T-cell (primary cell): ENCODE data around the gene COL26A1. TPM values are rescaled to one million over a fixed set of nuclear protein-coding genes. Genes with fewer than 3 reads are reported as not detected.

Source experiments
- ATAC-seq, 4 experiments: fragments of 200-7000 bp in 3 of 4; fragments of 150-1000 bp in 1 of 4; cut with Tn5 transposase; replicated peaks in 1 of 4; 1 replicate in 3 of 4; 2 replicates in 1 of 4; pipeline ENCODE4 v1.10.0; 2021; ENCODE audit warnings: moderate library complexity in 3 of 4, mild to moderate bottlenecking in 2 of 4, moderate number of reproducible peaks in 1 of 4
- CTCF ChIA-PET, 2 donors: fragments of 300-600 bp; sonication (Branson Sonifier 250); formaldehyde crosslinking; loops; one replicate each; lab custom pipeline; 2022; ENCODE audit warnings: antibody characterized with exemption in 2 of 2; lab: Charles Lee
- POLR2A ChIA-PET, 2 donors: fragments of 300-600 bp; sonication (Branson Sonifier 250); formaldehyde crosslinking; loops; one replicate each; lab custom pipeline; 2022; ENCODE audit warnings: antibody characterized with exemption in 2 of 2; lab: Charles Lee
- DNase-seq, 35 experiments: peaks; one replicate each; pipeline versions ENCODE4 v3.0.0 to v3.0.0-alpha.2; 2013 to 2023
- H3K27ac ChIP-seq: one replicate; pipeline ENCODE4 v1.5.1; 2013; ENCODE audit warnings: low read length
- H3K27me3 ChIP-seq, 2 experiments: replicated peaks in 1 of 2; 1 replicate in 1 of 2; 2 replicates in 1 of 2; pipeline versions ENCODE4 v1.6.1 to v1.7.0; 2013; ENCODE audit warnings: low read length in 1 of 2, mixed read lengths in 1 of 2; ENCODE audit not compliant: control insufficient read depth in 2 of 2, insufficient read depth in 2 of 2; ENCODE audit errors: extremely low read depth in 1 of 2
- H3K36me3 ChIP-seq, 2 donors: 1 replicate in 1 of 2; 2 replicates in 1 of 2; pipeline versions ENCODE4 v1.6.1 to v1.7.0; 2013; ENCODE audit warnings: low read length in 1 of 2; ENCODE audit not compliant: control insufficient read depth in 2 of 2, insufficient read depth in 1 of 2; ENCODE audit errors: extremely low read depth in 1 of 2
- H3K4me1 ChIP-seq, 2 experiments: 1 replicate in 1 of 2; 2 replicates in 1 of 2; pipeline versions ENCODE4 v1.6.1 to v1.7.0; 2013; ENCODE audit warnings: low read length in 2 of 2, mixed read lengths in 1 of 2; ENCODE audit not compliant: insufficient read depth in 2 of 2, control insufficient read depth in 1 of 2; ENCODE audit errors: extremely low read depth in 1 of 2
- H3K4me3 ChIP-seq, 2 donors: 1 replicate in 1 of 2; 2 replicates in 1 of 2; pipeline versions ENCODE4 v1.5.1 to v1.7.0; 2013; ENCODE audit warnings: mild to moderate bottlenecking in 2 of 2, low read length in 1 of 2, moderate library complexity in 1 of 2; ENCODE audit not compliant: control insufficient read depth in 1 of 2; ENCODE audit errors: extremely low read depth in 1 of 2
- H3K9me3 ChIP-seq: 2 replicates; pipeline ENCODE4 v1.7.0; 2013
- H3K27ac Mint-ChIP-seq, 2 donors: one replicate each; pipeline ENCODE4 v1.8.0; 2020 to 2021; ENCODE audit warnings: mild to moderate bottlenecking in 2 of 2, mixed read lengths in 2 of 2
- H3K27me3 Mint-ChIP-seq, 2 donors: one replicate each; pipeline ENCODE4 v1.8.0; 2021 to 2022; ENCODE audit warnings: mixed read lengths in 2 of 2
- H3K36me3 Mint-ChIP-seq: one replicate; pipeline ENCODE4 v1.8.0; 2021; ENCODE audit warnings: mixed read lengths
- H3K4me1 Mint-ChIP-seq, 3 donors: one replicate each; pipeline ENCODE4 v1.8.0; 2020 to 2022; ENCODE audit warnings: mixed read lengths in 3 of 3, mild to moderate bottlenecking in 1 of 3
- H3K4me3 Mint-ChIP-seq, 3 donors: one replicate each; pipeline ENCODE4 v1.8.0; 2020 to 2022; ENCODE audit warnings: mild to moderate bottlenecking in 3 of 3, mixed read lengths in 3 of 3, moderate library complexity in 3 of 3
- H3K9me3 Mint-ChIP-seq, 3 donors: one replicate each; pipeline ENCODE4 v1.8.0; 2020 to 2022; ENCODE audit warnings: mixed read lengths in 3 of 3
- WGBS: methylation state at CpG from one replicate; pipeline ENCODE4 v1.1.5; 2013; ENCODE audit warnings: missing lambda C conversion rate; ENCODE audit not compliant: insufficient coverage; 5-methylcytosine and 5-hydroxymethylcytosine counted together
- total RNA-seq, 35 experiments: library from RNA in 6 of 35; stranded (reverse) in 6 of 35; fragments of 120-200 nt in 1 of 35; gene quantifications; one replicate each; pipeline versions ENCODE4 v1.2.1 to v1.2.4 and lab custom pipeline; 2013 to 2026

The COL26A1 gene
- total RNA-seq, 5 donors from 2014 or later (not counting 1 experiment from before 2014, with no cell fraction given) = 0.09 TPM; not detected in 4

DNA sequence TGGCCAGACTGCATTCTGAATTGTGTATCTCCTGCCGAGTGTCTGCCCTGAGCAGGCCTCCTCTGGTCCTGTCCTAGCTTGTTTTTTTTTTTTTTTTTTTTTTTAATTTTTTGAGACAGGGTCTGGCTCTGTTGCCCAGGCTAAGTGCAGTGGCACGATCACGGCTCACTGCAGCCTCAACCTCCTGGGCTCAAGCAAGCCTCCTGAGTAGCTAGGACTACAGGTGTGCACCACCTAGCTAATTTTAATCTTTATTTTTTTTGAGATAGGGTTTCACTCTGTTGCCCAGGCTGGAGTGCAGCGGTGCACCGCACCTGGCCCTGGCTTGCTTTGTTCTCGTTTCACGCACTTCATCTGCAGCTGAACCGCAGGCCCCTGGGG is 23.5 kb downstream of the COL26A1 start:
- Mint-ChIP-seq H3K27ac (peak overlapping the region in 1 of 2 donors; percentile 15), H3K9me3 (peaks cover 0 to 4% (median 0%) of the 10 kb centered on the region in 3 donors), H3K4me1 (peaks cover 17 to 24% (median 18%) of the 10 kb centered on the region in 3 donors), H3K36me3 (no peaks in the 10 kb centered on the region), H3K4me3 (no peak overlapping the region), H3K27me3 (peaks cover 0 to 2% of the 10 kb centered on the region in 2 donors)
- H3K27me3 ChIP-seq = peaks cover 0 to 20% of the 10 kb centered on the region in 2 experiments
- 90% methylated on average over 7 of the region's 8 CpGs for WGBS
- ChIA-PET CTCF (interaction anchor here in 1 of 2 donors (0.6 kb wide), 1 partner anchor 816 kb away, joined by 5 read pairs; no protein-coding TSS in a partner anchor), POLR2A (interaction anchor here in 1 of 2 donors (0.6 kb wide), 2 partner anchors 20 to 133 kb away, joined by 3 to 5 read pairs; no protein-coding TSS in a partner anchor)
- peaks cover 6 to 20% of the 10 kb centered on the region in 2 experiments for H3K4me1 ChIP-seq
- no peak overlapping the region for H3K4me3 ChIP-seq
- no peaks in the 10 kb centered on the region for H3K36me3 ChIP-seq
- ATAC-seq (no peak), DNase-seq (no peak)
- H3K27ac ChIP-seq = no peak overlapping the region
- H3K9me3 ChIP-seq = no peaks in the 10 kb centered on the region

DNA sequence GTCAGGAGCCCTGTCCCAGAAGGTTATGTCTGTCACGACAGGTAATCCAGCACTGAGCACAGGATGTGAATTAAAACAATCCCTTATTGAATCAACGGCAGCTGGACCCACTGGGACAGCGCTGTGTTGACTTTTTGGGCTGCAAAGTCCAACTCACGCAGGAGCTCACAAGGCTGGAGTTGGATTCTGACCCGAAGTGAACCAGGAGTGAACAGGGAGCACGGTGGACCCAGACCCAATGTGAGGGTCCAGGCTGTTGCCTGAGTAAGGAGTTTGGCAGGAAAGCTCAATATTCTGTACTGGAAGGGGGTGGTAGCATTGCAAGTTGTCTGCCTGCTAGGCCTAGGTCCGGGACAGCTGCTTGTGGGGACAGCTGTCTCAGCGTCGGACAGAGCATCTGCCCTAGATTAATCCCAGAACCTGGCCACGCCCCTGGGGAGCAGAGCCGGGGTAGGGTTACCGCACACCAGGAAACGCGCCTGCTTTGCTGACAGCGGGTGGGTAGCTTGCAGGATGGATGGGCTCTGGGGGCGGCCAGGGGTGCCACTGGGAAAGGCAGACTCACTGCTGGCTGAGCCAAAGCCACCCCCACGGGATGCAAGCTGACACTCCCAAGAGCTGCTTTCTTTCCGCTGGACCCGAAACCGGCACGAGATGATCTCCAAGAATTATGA is 24.0 kb downstream of the COL26A1 start:
- POLR2A ChIA-PET = no interaction called here
- peaks cover 0 to 3% of the 10 kb centered on the region in 2 donors for H3K27me3 Mint-ChIP-seq
- H3K9me3 Mint-ChIP-seq = no peaks in the 10 kb centered on the region
- Histone ChIP-seq H3K4me1 (peaks cover 8 to 26% of the 10 kb centered on the region in 2 experiments), H3K9me3 (no peaks in the 10 kb centered on the region), H3K27ac (no peak overlapping the region), H3K36me3 (no peaks in the 10 kb centered on the region), H3K4me3 (no peak overlapping the region), H3K27me3 (peaks cover 0 to 20% of the 10 kb centered on the region in 2 experiments)
- DNase-seq (peak in 1 of 35 experiments; percentile 15), ATAC-seq (no peak)
- peaks cover 21 to 27% (median 23%) of the 10 kb centered on the region in 3 donors for H3K4me1 Mint-ChIP-seq
- WGBS = 34% methylated on average over 16 of the region's 21 CpGs
- CTCF ChIA-PET = interaction anchor here in 1 of 2 donors (0.6 kb wide), 1 partner anchor 536 kb away, joined by 3 read pairs; no protein-coding TSS in a partner anchor
- H3K36me3 Mint-ChIP-seq = no peaks in the 10 kb centered on the region
- peak overlapping the region in 1 of 3 donors; percentile 30 for H3K4me3 Mint-ChIP-seq
- peak overlapping the region in 1 of 2 donors; percentile 15 for H3K27ac Mint-ChIP-seq

DNA sequence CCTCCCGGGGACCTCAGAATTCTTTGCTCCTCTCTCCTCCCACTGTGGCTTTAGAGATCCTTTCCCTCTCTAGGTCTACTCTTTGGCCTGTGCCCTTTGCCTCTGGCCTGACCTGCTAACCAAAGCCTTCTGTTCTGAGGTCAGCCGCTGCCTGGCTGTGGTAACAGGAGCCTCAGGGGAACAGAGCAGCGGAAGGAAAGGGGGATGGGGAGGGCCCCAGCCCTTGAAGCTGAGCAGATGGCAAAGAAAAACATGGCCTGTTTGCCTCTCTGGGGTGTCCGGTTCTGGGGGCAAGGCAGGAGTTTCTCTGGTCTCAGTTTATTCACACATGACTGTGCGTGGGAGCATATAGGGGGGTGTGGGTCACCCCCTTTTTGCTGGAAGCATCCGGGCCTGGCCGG is 28.2 kb downstream of the COL26A1 start:
- Histone ChIP-seq H3K9me3 (no peaks in the 10 kb centered on the region), H3K27me3 (peaks cover 0 to 24% of the 10 kb centered on the region in 2 experiments), H3K4me1 (peaks cover 10 to 36% of the 10 kb centered on the region in 2 experiments), H3K4me3 (no peak overlapping the region), H3K27ac (peak overlapping the region; percentile 14), H3K36me3 (no peaks in the 10 kb centered on the region)
- peak in 22 of 35 experiments; percentile 4 to 49 (median 17) for DNase-seq
- no CpG with 5 or more reads among the region's 7 CpGs for WGBS
- H3K27ac Mint-ChIP-seq = peak overlapping the region; percentile 81 to 86
- H3K36me3 Mint-ChIP-seq = no peaks in the 10 kb centered on the region
- H3K4me3 Mint-ChIP-seq = peak overlapping the region in 1 of 3 donors; percentile 73
- H3K27me3 Mint-ChIP-seq = peaks cover 0 to 7% of the 10 kb centered on the region in 2 donors
- ChIA-PET CTCF (no interaction called here), POLR2A (no interaction called here)
- H3K4me1 Mint-ChIP-seq = peaks cover 27 to 34% (median 28%) of the 10 kb centered on the region in 3 donors
- peak; percentile 68 to 93 (median 82) for ATAC-seq
- H3K9me3 Mint-ChIP-seq = no peaks in the 10 kb centered on the region

DNA sequence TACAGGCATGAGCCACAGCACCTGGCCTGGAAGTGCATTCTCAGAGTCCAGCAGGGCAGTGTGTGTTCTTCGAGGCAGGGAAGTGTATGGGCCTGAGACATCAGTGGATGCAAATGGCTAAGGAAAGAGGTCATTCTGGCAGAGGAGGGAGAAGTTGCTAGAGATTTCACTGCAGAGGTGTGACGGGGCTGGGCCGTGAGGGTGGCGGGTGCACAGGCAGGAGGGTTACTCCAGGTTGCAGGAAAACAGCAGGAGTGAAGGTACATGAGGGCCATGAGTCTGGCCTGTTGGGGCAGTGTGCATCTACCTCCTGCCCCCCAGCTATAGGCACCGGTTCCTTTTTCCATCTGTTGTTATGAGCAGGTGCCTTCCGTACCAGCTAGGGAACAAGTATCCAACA is 29.3 kb downstream of the COL26A1 start:
- ATAC-seq (no peak), DNase-seq (no peak)
- peaks cover 22 to 28% (median 22%) of the 10 kb centered on the region in 3 donors for H3K4me1 Mint-ChIP-seq
- Histone ChIP-seq H3K4me3 (no peak overlapping the region), H3K4me1 (peaks cover 10 to 29% of the 10 kb centered on the region in 2 experiments), H3K9me3 (no peaks in the 10 kb centered on the region), H3K27me3 (peaks cover 0 to 25% of the 10 kb centered on the region in 2 experiments), H3K27ac (no peak overlapping the region), H3K36me3 (no peaks in the 10 kb centered on the region)
- ChIA-PET POLR2A (interaction anchor here in 1 of 2 donors (0.6 to 0.8 kb wide), 2 partner anchors 15 to 19 kb away, joined by 4 to 9 read pairs; no protein-coding TSS in a partner anchor), CTCF (interaction anchor here in 1 of 2 donors (0.6 kb wide), 1 partner anchor 19 kb away, joined by 3 read pairs; no protein-coding TSS in a partner anchor)
- H3K9me3 Mint-ChIP-seq = no peaks in the 10 kb centered on the region
- WGBS = 90% methylated on average over 4 of the region's 6 CpGs
- H3K36me3 Mint-ChIP-seq = no peaks in the 10 kb centered on the region
- peak overlapping the region in 1 of 3 donors; percentile 73 for H3K4me3 Mint-ChIP-seq
- H3K27me3 Mint-ChIP-seq = peaks cover 0 to 9% of the 10 kb centered on the region in 2 donors
- H3K27ac Mint-ChIP-seq = peak overlapping the region; percentile 82 to 86

DNA sequence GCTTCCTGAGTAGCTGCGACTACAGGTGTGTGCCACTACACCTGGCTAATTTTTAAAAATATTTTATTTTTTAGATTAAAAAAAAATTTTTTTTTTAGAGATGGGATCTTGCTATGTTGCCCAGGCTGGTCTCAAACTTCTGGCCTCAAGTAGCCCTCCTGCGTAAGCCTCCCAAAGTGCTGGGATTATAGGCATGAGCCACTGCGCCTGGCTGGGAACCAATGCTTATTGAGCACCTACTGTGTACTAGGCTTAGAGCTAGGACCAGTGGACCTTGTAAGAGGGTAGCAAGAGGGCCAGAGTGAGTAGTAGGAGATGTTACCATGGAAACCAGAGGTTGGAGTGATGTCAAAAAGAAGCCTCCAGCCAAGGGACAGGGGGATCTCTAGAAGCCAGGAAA is 31.2 kb downstream of the COL26A1 start:
- Histone ChIP-seq H3K27me3 (peaks cover 0 to 32% of the 10 kb centered on the region in 2 experiments), H3K9me3 (no peaks in the 10 kb centered on the region), H3K36me3 (no peaks in the 10 kb centered on the region), H3K27ac (no peak overlapping the region), H3K4me1 (peaks cover 10 to 27% of the 10 kb centered on the region in 2 experiments), H3K4me3 (no peak overlapping the region)
- ChIA-PET POLR2A (interaction anchor here in 1 of 2 donors (0.6 kb wide), 1 partner anchor 287 kb away, joined by 3 read pairs; no protein-coding TSS in a partner anchor), CTCF (no interaction called here)
- no peak overlapping the region for H3K4me3 Mint-ChIP-seq
- H3K9me3 Mint-ChIP-seq = no peaks in the 10 kb centered on the region
- H3K27me3 Mint-ChIP-seq = peaks cover 0 to 15% of the 10 kb centered on the region in 2 donors
- ATAC-seq (no peak), DNase-seq (no peak)
- H3K36me3 Mint-ChIP-seq = no peaks in the 10 kb centered on the region
- 100% methylated on average over 2 of the region's 3 CpGs for WGBS
- H3K27ac Mint-ChIP-seq = no peak overlapping the region
- peaks cover 21 to 23% (median 22%) of the 10 kb centered on the region in 3 donors for H3K4me1 Mint-ChIP-seq

DNA sequence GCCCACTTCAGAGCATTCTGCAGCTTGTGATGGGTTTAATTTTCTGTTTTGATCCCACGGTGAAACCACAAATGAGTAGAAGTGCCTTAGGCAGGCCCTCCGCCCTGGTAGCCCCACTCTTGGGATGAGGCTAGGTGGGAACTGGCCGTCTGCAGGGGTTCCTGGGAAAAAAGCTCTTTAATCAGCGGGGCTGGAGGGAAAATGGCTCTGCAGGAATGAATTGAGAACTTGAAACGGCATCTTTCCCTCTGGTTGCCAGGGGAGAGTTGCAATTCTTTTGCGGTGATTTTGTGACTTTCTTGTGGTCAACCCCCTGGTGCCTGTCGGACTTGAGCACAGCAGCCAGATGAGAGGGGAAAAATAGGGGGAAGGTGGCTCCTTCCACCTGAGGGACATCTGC is 32.7 kb downstream of the COL26A1 start:
- H3K4me3 Mint-ChIP-seq = no peak overlapping the region
- Histone ChIP-seq H3K36me3 (no peaks in the 10 kb centered on the region), H3K9me3 (no peaks in the 10 kb centered on the region), H3K27me3 (peaks cover 0 to 37% of the 10 kb centered on the region in 2 experiments), H3K4me3 (no peak overlapping the region), H3K27ac (no peak overlapping the region), H3K4me1 (peaks cover 10 to 23% of the 10 kb centered on the region in 2 experiments)
- 73% methylated on average over 3 of the region's 7 CpGs for WGBS
- H3K36me3 Mint-ChIP-seq = no peaks in the 10 kb centered on the region
- no peaks in the 10 kb centered on the region for H3K9me3 Mint-ChIP-seq
- DNase-seq (no peak), ATAC-seq (no peak)
- H3K27ac Mint-ChIP-seq = no peak overlapping the region
- ChIA-PET CTCF (interaction anchor here in 1 of 2 donors (1.2 kb wide), 1 partner anchor 16 kb away, joined by 3 read pairs; no protein-coding TSS in a partner anchor), POLR2A (no interaction called here)
- peaks cover 4 to 17% of the 10 kb centered on the region in 2 donors for H3K27me3 Mint-ChIP-seq
- H3K4me1 Mint-ChIP-seq = peaks cover 17 to 22% (median 17%) of the 10 kb centered on the region in 3 donors
